HEK293 (cell line): ENCODE measurements around the gene WWC1.

Experiments
- CTCF ChIP-seq: fragments of 450-650 bp; formaldehyde crosslinking; IDR thresholded peaks from 2 replicates; pipeline ENCODE4 v1.5.1; 2016; ENCODE audit warnings: missing biosample characterization, missing genetic modification characterization
- REST ChIP-seq: fragments of 450-650 bp; formaldehyde crosslinking; IDR thresholded peaks from 2 replicates; pipeline ENCODE4 v1.5.1; 2016; ENCODE audit warnings: missing biosample characterization, missing genetic modification characterization
- SP7 ChIP-seq: fragments of 450-650 bp; formaldehyde crosslinking; IDR thresholded peaks from 2 replicates; pipeline ENCODE4 v1.5.1; 2016; ENCODE audit warnings: missing biosample characterization, missing genetic modification characterization
- YY2 ChIP-seq: fragments of 450-650 bp; formaldehyde crosslinking; IDR thresholded peaks from 2 replicates; pipeline ENCODE4 v1.5.1; 2016; ENCODE audit warnings: missing biosample characterization, missing genetic modification characterization
- ZBTB1 ChIP-seq: fragments of 450-650 bp; formaldehyde crosslinking; IDR thresholded peaks from 2 replicates; pipeline ENCODE4 v1.5.1; 2016; ENCODE audit warnings: missing biosample characterization, missing genetic modification characterization
- ZNF221 ChIP-seq: fragments of 450-650 bp; formaldehyde crosslinking; IDR thresholded peaks from 2 replicates; pipeline ENCODE4 v1.5.1; 2017; ENCODE audit warnings: missing biosample characterization, missing genetic modification characterization, borderline replicate concordance
- ZNF248 ChIP-seq: fragments of 450-650 bp; formaldehyde crosslinking; IDR thresholded peaks from 2 replicates; pipeline ENCODE4 v1.5.1; 2017; ENCODE audit warnings: missing biosample characterization, missing genetic modification characterization
- ZNF350 ChIP-seq: fragments of 450-650 bp; formaldehyde crosslinking; IDR thresholded peaks from 2 replicates; pipeline ENCODE4 v1.5.0; 2017; ENCODE audit warnings: missing biosample characterization, mild to moderate bottlenecking, missing genetic modification characterization
- ZNF560 ChIP-seq: fragments of 450-650 bp; formaldehyde crosslinking; IDR thresholded peaks from 2 replicates; pipeline ENCODE4 v1.5.1; 2017; ENCODE audit warnings: missing biosample characterization, missing genetic modification characterization, borderline replicate concordance
- ZNF561 ChIP-seq: fragments of 450-650 bp; IDR thresholded peaks from 2 replicates; pipeline ENCODE4 v1.5.1; 2018; ENCODE audit warnings: missing biosample characterization, missing genetic modification characterization, borderline replicate concordance
- ZNF768 ChIP-seq: fragments of 450-650 bp; formaldehyde crosslinking; IDR thresholded peaks from 2 replicates; pipeline ENCODE4 v1.5.1; 2018; ENCODE audit warnings: missing biosample characterization, mild to moderate bottlenecking, missing genetic modification characterization
- TF ChIP-seq, protein P1 (sequence below): fragments of 450-650 bp; formaldehyde crosslinking; IDR thresholded peaks from 2 replicates; pipeline ENCODE4 v1.5.1; 2016; ENCODE audit warnings: missing biosample characterization, missing genetic modification characterization, borderline replicate concordance
- TF ChIP-seq, protein P2 (sequence below): fragments of 450-650 bp; formaldehyde crosslinking; IDR thresholded peaks from 2 replicates; pipeline ENCODE4 v1.5.1; 2016; ENCODE audit warnings: missing biosample characterization, missing genetic modification characterization

- no peak for TF ChIP-seq CTCF
- TF ChIP-seq SP7 (tag by site-specific recombination): no peak
- no peak for TF ChIP-seq ZNF560 (tag by site-specific recombination)
- TF ChIP-seq YY2 (tag by site-specific recombination): no peak
- TF ChIP-seq ZNF768 (tag by site-specific recombination): no peak
- TF ChIP-seq ZNF221 (tag by site-specific recombination): no peak
- TF ChIP-seq, protein P1, sequence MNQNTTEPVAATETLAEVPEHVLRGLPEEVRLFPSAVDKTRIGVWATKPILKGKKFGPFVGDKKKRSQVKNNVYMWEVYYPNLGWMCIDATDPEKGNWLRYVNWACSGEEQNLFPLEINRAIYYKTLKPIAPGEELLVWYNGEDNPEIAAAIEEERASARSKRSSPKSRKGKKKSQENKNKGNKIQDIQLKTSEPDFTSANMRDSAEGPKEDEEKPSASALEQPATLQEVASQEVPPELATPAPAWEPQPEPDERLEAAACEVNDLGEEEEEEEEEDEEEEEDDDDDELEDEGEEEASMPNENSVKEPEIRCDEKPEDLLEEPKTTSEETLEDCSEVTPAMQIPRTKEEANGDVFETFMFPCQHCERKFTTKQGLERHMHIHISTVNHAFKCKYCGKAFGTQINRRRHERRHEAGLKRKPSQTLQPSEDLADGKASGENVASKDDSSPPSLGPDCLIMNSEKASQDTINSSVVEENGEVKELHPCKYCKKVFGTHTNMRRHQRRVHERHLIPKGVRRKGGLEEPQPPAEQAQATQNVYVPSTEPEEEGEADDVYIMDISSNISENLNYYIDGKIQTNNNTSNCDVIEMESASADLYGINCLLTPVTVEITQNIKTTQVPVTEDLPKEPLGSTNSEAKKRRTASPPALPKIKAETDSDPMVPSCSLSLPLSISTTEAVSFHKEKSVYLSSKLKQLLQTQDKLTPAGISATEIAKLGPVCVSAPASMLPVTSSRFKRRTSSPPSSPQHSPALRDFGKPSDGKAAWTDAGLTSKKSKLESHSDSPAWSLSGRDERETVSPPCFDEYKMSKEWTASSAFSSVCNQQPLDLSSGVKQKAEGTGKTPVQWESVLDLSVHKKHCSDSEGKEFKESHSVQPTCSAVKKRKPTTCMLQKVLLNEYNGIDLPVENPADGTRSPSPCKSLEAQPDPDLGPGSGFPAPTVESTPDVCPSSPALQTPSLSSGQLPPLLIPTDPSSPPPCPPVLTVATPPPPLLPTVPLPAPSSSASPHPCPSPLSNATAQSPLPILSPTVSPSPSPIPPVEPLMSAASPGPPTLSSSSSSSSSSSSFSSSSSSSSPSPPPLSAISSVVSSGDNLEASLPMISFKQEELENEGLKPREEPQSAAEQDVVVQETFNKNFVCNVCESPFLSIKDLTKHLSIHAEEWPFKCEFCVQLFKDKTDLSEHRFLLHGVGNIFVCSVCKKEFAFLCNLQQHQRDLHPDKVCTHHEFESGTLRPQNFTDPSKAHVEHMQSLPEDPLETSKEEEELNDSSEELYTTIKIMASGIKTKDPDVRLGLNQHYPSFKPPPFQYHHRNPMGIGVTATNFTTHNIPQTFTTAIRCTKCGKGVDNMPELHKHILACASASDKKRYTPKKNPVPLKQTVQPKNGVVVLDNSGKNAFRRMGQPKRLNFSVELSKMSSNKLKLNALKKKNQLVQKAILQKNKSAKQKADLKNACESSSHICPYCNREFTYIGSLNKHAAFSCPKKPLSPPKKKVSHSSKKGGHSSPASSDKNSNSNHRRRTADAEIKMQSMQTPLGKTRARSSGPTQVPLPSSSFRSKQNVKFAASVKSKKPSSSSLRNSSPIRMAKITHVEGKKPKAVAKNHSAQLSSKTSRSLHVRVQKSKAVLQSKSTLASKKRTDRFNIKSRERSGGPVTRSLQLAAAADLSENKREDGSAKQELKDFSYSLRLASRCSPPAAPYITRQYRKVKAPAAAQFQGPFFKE: no peak
- TF ChIP-seq, protein P2, sequence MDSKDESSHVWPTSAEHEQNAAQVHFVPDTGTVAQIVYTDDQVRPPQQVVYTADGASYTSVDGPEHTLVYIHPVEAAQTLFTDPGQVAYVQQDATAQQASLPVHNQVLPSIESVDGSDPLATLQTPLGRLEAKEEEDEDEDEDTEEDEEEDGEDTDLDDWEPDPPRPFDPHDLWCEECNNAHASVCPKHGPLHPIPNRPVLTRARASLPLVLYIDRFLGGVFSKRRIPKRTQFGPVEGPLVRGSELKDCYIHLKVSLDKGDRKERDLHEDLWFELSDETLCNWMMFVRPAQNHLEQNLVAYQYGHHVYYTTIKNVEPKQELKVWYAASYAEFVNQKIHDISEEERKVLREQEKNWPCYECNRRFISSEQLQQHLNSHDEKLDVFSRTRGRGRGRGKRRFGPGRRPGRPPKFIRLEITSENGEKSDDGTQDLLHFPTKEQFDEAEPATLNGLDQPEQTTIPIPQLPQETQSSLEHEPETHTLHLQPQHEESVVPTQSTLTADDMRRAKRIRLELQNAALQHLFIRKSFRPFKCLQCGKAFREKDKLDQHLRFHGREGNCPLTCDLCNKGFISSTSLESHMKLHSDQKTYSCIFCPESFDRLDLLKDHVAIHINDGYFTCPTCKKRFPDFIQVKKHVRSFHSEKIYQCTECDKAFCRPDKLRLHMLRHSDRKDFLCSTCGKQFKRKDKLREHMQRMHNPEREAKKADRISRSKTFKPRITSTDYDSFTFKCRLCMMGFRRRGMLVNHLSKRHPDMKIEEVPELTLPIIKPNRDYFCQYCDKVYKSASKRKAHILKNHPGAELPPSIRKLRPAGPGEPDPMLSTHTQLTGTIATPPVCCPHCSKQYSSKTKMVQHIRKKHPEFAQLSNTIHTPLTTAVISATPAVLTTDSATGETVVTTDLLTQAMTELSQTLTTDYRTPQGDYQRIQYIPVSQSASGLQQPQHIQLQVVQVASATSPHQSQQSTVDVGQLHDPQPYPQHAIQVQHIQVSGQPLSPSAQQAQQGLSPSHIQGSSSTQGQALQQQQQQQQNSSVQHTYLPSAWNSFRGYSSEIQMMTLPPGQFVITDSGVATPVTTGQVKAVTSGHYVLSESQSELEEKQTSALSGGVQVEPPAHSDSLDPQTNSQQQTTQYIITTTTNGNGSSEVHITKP: no peak
- no peak for TF ChIP-seq ZNF561 (tag by site-specific recombination)
- no peak for TF ChIP-seq ZNF248 (tag by site-specific recombination)
- no peak for TF ChIP-seq REST (tag by site-specific recombination)
- TF ChIP-seq ZBTB1 (tag by site-specific recombination): no peak
- TF ChIP-seq ZNF350 (tag by site-specific recombination): no peak
Observed at GRCh38 chr5:168413062-168413461, 121.6 kb downstream of the WWC1 start.
